Left lung (tissue), 10 donors: ENCODE measurements around the gene ESRRB. TPM values are rescaled to one million over a fixed set of nuclear protein-coding genes. Genes with fewer than 3 reads are reported as not detected.

Experiments used
- ATAC-seq: fragments of 200-7000 bp; cut with Tn5 transposase; one replicate; pipeline ENCODE4 v1.9.1; 2020; ENCODE audit warnings: moderate library complexity
- DNase-seq, 4 donors: peaks; one replicate each; pipeline ENCODE4 v3.0.0-alpha.2; 2013 to 2020
- H3K27ac ChIP-seq, 2 donors: fragments of 200-600 bp; sonication (generic) in 1 of 2; one replicate each; pipeline versions ENCODE4 v1.5.0 to v1.8.0; 2020 to 2021
- H3K27me3 ChIP-seq, 2 donors: fragments of 200-600 bp; sonication (generic) in 1 of 2; one replicate each; pipeline versions ENCODE4 v1.5.0 to v1.8.0; 2020 to 2021
- H3K36me3 ChIP-seq, 2 donors: fragments of 200-600 bp; sonication (generic) in 1 of 2; one replicate each; pipeline versions ENCODE4 v1.5.0 to v1.8.0; 2020 to 2021
- H3K4me1 ChIP-seq, 2 donors: fragments of 200-600 bp; one replicate each; pipeline ENCODE4 v1.8.0; 2021
- H3K4me3 ChIP-seq, 2 donors: fragments of 200-600 bp; sonication (generic) in 1 of 2; one replicate each; pipeline versions ENCODE4 v1.5.0 to v1.8.0; 2020 to 2021; ENCODE audit warnings: mild to moderate bottlenecking in 1 of 2
- H3K9me3 ChIP-seq, 2 donors: fragments of 200-600 bp; sonication (generic) in 1 of 2; one replicate each; pipeline versions ENCODE4 v1.5.0 to v1.8.0; 2020 to 2021
- CTCF ChIP-seq, 2 donors: fragments of 200-600 bp; sonication (generic) in 1 of 2; IDR thresholded peaks; one replicate each; pipeline versions ENCODE4 v1.5.0 to v1.8.0; 2021; ENCODE audit warnings: antibody characterized with exemption in 2 of 2
- intact Hi-C, 2 donors: fragments of 100-400 bp; cut with DNase I; formaldehyde crosslinking; loops; one replicate each; pipeline versions ENCODE4 v1.11.2 to v1.14.2; 2022
- polyA plus RNA-seq, 6 donors: library from polyadenylated mRNA; unstranded; fragments of 120-200 nt; gene quantifications; one replicate each; pipeline ENCODE4 v1.2.1, GENCODE V29; 2013; ENCODE audit not compliant: insufficient read length in 6 of 6
- total RNA-seq, 2 donors: library from RNA; stranded (reverse); fragmentation: NEBNext Ultra II Directional; extraction: Animal tissue kit (Norgen Biotek cat#: 25700); gene quantifications; one replicate each; pipeline ENCODE4 v1.2.1, GENCODE V29; 2021
- donor health status: DM: no; HTN: yes; CAD: no.
- donor health status: DM: no; HTN: no; CAD: no.

The ESRRB gene
- total and polyA plus RNA-seq, 8 donors, result 0.15 to 0.67 (median 0.40) TPM

- no peaks in the 10 kb centered on the region for H3K4me1 ChIP-seq
- intact Hi-C loops, result no loop called here
- TF ChIP-seq CTCF (IDR thresholded peaks at IDR 0.05), result no peak
- no peaks in the 10 kb centered on the region for H3K36me3 ChIP-seq
- H3K27ac ChIP-seq, result no peak overlapping the region
- ATAC-seq (no peak), DNase-seq (no peak)
- no peaks in the 10 kb centered on the region for H3K27me3 ChIP-seq
- H3K4me3 ChIP-seq, result no peak overlapping the region
- H3K9me3 ChIP-seq, result no peaks in the 10 kb centered on the region
Observed at GRCh38 chr14:76423534-76423933, 47.6 kb downstream of the ESRRB start.

GRCh38 chr14:76424359-76424758 lies 48.4 kb downstream of the ESRRB start:
- no peak overlapping the region for H3K4me3 ChIP-seq
- no peak for DNase-seq
- no peaks in the 10 kb centered on the region for H3K4me1 ChIP-seq
- H3K36me3 ChIP-seq, result no peaks in the 10 kb centered on the region
- H3K9me3 ChIP-seq, result no peaks in the 10 kb centered on the region
- no peak for TF ChIP-seq CTCF (IDR thresholded peaks at IDR 0.05)
- no peak for ATAC-seq
- no peaks in the 10 kb centered on the region for H3K27me3 ChIP-seq
- no peak overlapping the region for H3K27ac ChIP-seq
- intact Hi-C loops, result no loop called here

DNA sequence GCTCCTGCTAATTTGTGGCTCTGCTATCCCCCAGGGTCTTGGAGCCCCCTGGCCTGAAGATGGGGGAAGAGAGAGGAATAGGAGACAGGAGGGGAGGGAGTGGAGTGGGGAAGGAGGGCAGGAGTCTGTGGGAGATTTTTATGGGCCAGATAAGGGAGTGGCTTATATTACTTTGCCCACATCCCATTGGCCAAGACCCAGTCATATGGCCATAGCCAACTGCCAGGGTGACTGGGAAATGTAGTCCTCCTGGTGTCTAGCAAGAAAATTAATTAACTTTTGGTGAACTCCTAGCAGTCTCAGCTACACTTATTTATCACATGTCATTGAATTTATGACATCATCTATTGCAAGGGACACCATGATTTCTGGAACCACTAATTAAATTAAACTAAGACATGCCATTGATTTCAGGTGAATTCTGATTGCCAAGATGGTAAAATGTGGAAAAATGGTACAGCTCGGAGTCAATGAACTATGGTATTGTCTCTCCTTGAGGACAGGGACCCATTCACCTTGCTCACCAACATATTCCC lies 50.3 kb downstream of the ESRRB start:
- no peak overlapping the region for H3K4me3 ChIP-seq
- H3K9me3 ChIP-seq, result no peaks in the 10 kb centered on the region
- H3K36me3 ChIP-seq, result no peaks in the 10 kb centered on the region
- H3K27ac ChIP-seq, result no peak overlapping the region
- DNase-seq, result no peak
- H3K27me3 ChIP-seq, result no peaks in the 10 kb centered on the region
- ATAC-seq, result no peak
- H3K4me1 ChIP-seq, result no peaks in the 10 kb centered on the region
- no peak for TF ChIP-seq CTCF (IDR thresholded peaks at IDR 0.05)
- intact Hi-C loops, result no loop called here

GRCh38 chr14:76428611-76429010 lies 52.7 kb downstream of the ESRRB start:
- TF ChIP-seq CTCF (IDR thresholded peaks at IDR 0.05), result no peak
- intact Hi-C loops, result no loop called here
- no peak overlapping the region for H3K27ac ChIP-seq
- no peaks in the 10 kb centered on the region for H3K36me3 ChIP-seq
- DNase-seq (no peak), ATAC-seq (no peak)
- H3K4me3 ChIP-seq, result no peak overlapping the region
- no peaks in the 10 kb centered on the region for H3K4me1 ChIP-seq
- H3K9me3 ChIP-seq, result no peaks in the 10 kb centered on the region
- no peaks in the 10 kb centered on the region for H3K27me3 ChIP-seq

- ATAC-seq (no peak), DNase-seq (no peak)
- H3K4me3 ChIP-seq, result no peak overlapping the region
- H3K27me3 ChIP-seq, result no peaks in the 10 kb centered on the region
- no peaks in the 10 kb centered on the region for H3K4me1 ChIP-seq
- H3K36me3 ChIP-seq, result no peaks in the 10 kb centered on the region
- intact Hi-C loops, result no loop called here
- no peak for TF ChIP-seq CTCF (IDR thresholded peaks at IDR 0.05)
- H3K9me3 ChIP-seq, result no peaks in the 10 kb centered on the region
- no peak overlapping the region for H3K27ac ChIP-seq
Observed at GRCh38 chr14:76430017-76430416, 54.1 kb downstream of the ESRRB start.
